Measurements from ENCODE around the gene USH2A.

USH2A gene

GRCh38 chr1:215665215-215665614 is 758.0 kb downstream of the USH2A start:
- no peak for DNase-seq (ENCODE audit: extremely low read depth, low read depth)
- no peak for TF ChIP-seq CTCF (IDR thresholded peaks at IDR 0.05; ENCODE audit: low read depth, low read length, missing control alignments)

DNA sequence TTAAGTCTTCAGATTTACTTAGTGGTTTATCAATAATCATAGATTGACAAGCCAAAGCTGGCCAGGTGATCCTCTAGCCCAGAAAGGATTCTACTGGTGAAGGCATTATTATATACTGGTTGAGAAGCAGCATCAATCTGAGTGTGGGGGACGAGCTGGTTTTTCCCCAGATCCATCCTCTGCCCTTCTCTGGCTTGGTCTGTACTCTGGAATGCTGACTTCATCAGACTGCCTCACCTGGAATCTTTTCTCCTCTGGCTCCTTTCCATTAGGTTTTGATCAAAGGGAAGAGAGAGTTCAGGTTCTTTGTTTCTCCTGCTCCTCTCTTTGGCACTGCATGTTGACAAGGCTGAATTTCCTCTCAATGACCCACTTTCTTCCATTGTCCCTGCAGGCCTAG is 762.2 kb downstream of the USH2A start:
- H3K4me3 ChIP-seq (replicated peaks; ENCODE audit: low read depth, low read length): no peak overlapping the region
- TF ChIP-seq CTCF (IDR thresholded peaks at IDR 0.05; ENCODE audit: low read depth, low read length, missing control alignments): no peak
- no peak for DNase-seq (ENCODE audit: extremely low read depth, low read depth)

More at GRCh38 chr1:215665215-215665614, 758.0 kb downstream of the USH2A start:
- H3K4me3 ChIP-seq (replicated peaks; ENCODE audit: low read depth, low read length): no peak overlapping the region

- no peak for DNase-seq (ENCODE audit: extremely low read depth, low read depth)
- no peak overlapping the region for H3K4me3 ChIP-seq (replicated peaks; ENCODE audit: low read depth, low read length)
- no peak for TF ChIP-seq CTCF (IDR thresholded peaks at IDR 0.05; ENCODE audit: low read depth, low read length, missing control alignments)
Measured at GRCh38 chr1:215660259-215660658, 763.0 kb downstream of the USH2A start.

GRCh38 chr1:215657047-215657446 is 766.2 kb downstream of the USH2A start:
- DNase-seq (ENCODE audit: extremely low read depth, low read depth): no peak
- no peak for TF ChIP-seq CTCF (IDR thresholded peaks at IDR 0.05; ENCODE audit: low read depth, low read length, missing control alignments)
- H3K4me3 ChIP-seq (replicated peaks; ENCODE audit: low read depth, low read length): no peak overlapping the region

- no peak for TF ChIP-seq CTCF (IDR thresholded peaks at IDR 0.05; ENCODE audit: low read depth, low read length, missing control alignments)
- no peak overlapping the region for H3K4me3 ChIP-seq (replicated peaks; ENCODE audit: low read depth, low read length)
- no peak for DNase-seq (ENCODE audit: extremely low read depth, low read depth)
Measured at GRCh38 chr1:215652371-215652770, 770.9 kb downstream of the USH2A start.

- no peak overlapping the region for H3K4me3 ChIP-seq (replicated peaks; ENCODE audit: low read depth, low read length)
- no peak for DNase-seq (ENCODE audit: extremely low read depth, low read depth)
- TF ChIP-seq CTCF (IDR thresholded peaks at IDR 0.05; ENCODE audit: low read depth, low read length, missing control alignments): no peak
Measured at GRCh38 chr1:215651867-215652266, 771.4 kb downstream of the USH2A start.

DNA sequence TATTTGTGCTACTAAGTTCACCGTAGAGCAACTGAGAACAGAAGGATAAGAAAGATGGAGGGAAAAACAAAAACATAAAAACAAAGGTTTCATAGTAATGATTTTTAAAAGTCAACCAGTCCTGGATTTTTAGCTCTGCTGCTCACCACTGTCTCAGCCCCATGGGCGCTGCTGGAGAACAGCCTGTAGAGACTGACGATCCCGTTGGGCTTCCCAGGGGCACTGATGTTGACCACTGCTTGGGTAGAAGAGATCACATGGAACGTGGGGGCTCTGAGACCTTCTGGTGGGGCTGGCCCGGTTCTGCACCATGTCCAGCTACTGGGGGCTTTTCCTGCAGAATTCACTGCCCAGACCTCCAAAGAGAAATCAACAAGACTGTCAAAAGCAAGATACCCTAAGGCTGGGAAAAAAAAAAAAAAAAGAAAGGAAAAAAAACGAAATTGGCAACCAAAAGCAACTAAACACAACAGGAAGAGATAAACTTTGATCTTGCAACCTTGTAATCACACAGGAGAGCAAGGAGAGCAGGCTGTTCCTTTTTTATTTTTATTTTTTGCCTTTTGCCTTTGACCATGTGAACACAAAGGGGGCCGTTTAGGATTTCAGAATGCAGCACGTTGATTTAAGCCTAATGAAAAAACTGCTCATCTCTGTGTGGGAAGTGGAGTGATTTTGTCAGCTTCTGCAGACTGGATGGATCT is 772.6 kb downstream of the USH2A start:
- no peak for DNase-seq (ENCODE audit: extremely low read depth, low read depth)
- no peak for TF ChIP-seq CTCF (IDR thresholded peaks at IDR 0.05; ENCODE audit: low read depth, low read length, missing control alignments)
- no peak overlapping the region for H3K4me3 ChIP-seq (replicated peaks; ENCODE audit: low read depth, low read length)
